HUES48 (cell line): ENCODE measurements around the gene NUP93.

Experiments used
- H3K27ac ChIP-seq: one replicate; pipeline ENCODE4 v1.7.0; 2013; ENCODE audit warnings: low read depth, low read length, inconsistent platforms
- H3K27me3 ChIP-seq: 2 replicates; pipeline ENCODE4 v1.6.1; 2013; ENCODE audit warnings: mild to moderate bottlenecking, low read length; ENCODE audit not compliant: control insufficient read depth, insufficient read depth
- H3K36me3 ChIP-seq: 2 replicates; pipeline ENCODE4 v1.6.1; 2013; ENCODE audit warnings: low read length; ENCODE audit not compliant: control insufficient read depth, insufficient read depth
- H3K4me1 ChIP-seq: 2 replicates; pipeline ENCODE4 v1.6.1; 2013; ENCODE audit warnings: mild to moderate bottlenecking, low read length; ENCODE audit not compliant: control insufficient read depth, insufficient read depth
- H3K4me3 ChIP-seq: 2 replicates; pipeline ENCODE4 v1.5.1; 2013; ENCODE audit warnings: mild to moderate bottlenecking, low read depth, low read length
- H3K9ac ChIP-seq: 2 replicates; pipeline ENCODE4 v1.6.1; 2013; ENCODE audit warnings: mild to moderate bottlenecking, low read depth, low read length, moderate library complexity
- H3K9me3 ChIP-seq: 2 replicates; pipeline ENCODE4 v1.6.1; 2013; ENCODE audit warnings: low read length; ENCODE audit not compliant: control insufficient read depth, insufficient read depth

The NUP93 gene

GRCh38 chr16:56849690-56850680 is 120.1 kb downstream of the NUP93 start:
- H3K4me3 ChIP-seq: no peak overlapping the region
- no peak overlapping the region for H3K9ac ChIP-seq
- peaks cover 5% of the 10 kb centered on the region for H3K36me3 ChIP-seq
- H3K9me3 ChIP-seq: no peaks in the 10 kb centered on the region
- peaks cover 12% of the 10 kb centered on the region; the same call in 1 of the 2 replicates for H3K4me1 ChIP-seq
- no peaks in the 10 kb centered on the region for H3K27me3 ChIP-seq
- H3K27ac ChIP-seq: no peak overlapping the region

GRCh38 chr16:56851671-56852400 is 121.9 kb downstream of the NUP93 start:
- Histone ChIP-seq H3K4me3 (no peak overlapping the region), H3K27ac (peak overlapping the region; percentile 2), H3K9me3 (no peaks in the 10 kb centered on the region), H3K4me1 (peaks cover 12% of the 10 kb centered on the region; the same call in 1 of the 2 replicates), H3K27me3 (no peaks in the 10 kb centered on the region), H3K9ac (no peak overlapping the region), H3K36me3 (no peaks in the 10 kb centered on the region)

GRCh38 chr16:56852401-56852730 is 122.4 kb downstream of the NUP93 start:
- Histone ChIP-seq H3K4me3 (no peak overlapping the region), H3K9me3 (no peaks in the 10 kb centered on the region), H3K36me3 (no peaks in the 10 kb centered on the region), H3K27ac (no peak overlapping the region), H3K27me3 (no peaks in the 10 kb centered on the region), H3K4me1 (peaks cover 12% of the 10 kb centered on the region; the same call in 1 of the 2 replicates), H3K9ac (no peak overlapping the region)

- peaks cover 12% of the 10 kb centered on the region; the same call in 1 of the 2 replicates for H3K4me1 ChIP-seq
- H3K27me3 ChIP-seq: no peaks in the 10 kb centered on the region
- H3K4me3 ChIP-seq: no peak overlapping the region
- no peak overlapping the region for H3K9ac ChIP-seq
- no peaks in the 10 kb centered on the region for H3K9me3 ChIP-seq
- H3K36me3 ChIP-seq: no peaks in the 10 kb centered on the region
- H3K27ac ChIP-seq: no peak overlapping the region
Observed at GRCh38 chr16:56852968-56853367, 123.0 kb downstream of the NUP93 start.

GRCh38 chr16:56855201-56855600 is 125.3 kb downstream of the NUP93 start:
- no peak overlapping the region for H3K9ac ChIP-seq
- H3K4me1 ChIP-seq: peaks cover 9% of the 10 kb centered on the region; the same call in 1 of the 2 replicates
- H3K27me3 ChIP-seq: no peaks in the 10 kb centered on the region
- no peaks in the 10 kb centered on the region for H3K36me3 ChIP-seq
- H3K9me3 ChIP-seq: no peaks in the 10 kb centered on the region
- no peak overlapping the region for H3K4me3 ChIP-seq
- H3K27ac ChIP-seq: no peak overlapping the region

GRCh38 chr16:56855946-56856345 is 126.0 kb downstream of the NUP93 start:
- no peak overlapping the region for H3K9ac ChIP-seq
- no peaks in the 10 kb centered on the region for H3K9me3 ChIP-seq
- no peaks in the 10 kb centered on the region for H3K36me3 ChIP-seq
- H3K4me3 ChIP-seq: no peak overlapping the region
- no peak overlapping the region for H3K27ac ChIP-seq
- no peaks in the 10 kb centered on the region for H3K27me3 ChIP-seq
- H3K4me1 ChIP-seq: peaks cover 9% of the 10 kb centered on the region; the same call in 1 of the 2 replicates

GRCh38 chr16:56856876-56857447 is 127.0 kb downstream of the NUP93 start:
- Histone ChIP-seq H3K4me3 (no peak overlapping the region), H3K27ac (no peak overlapping the region), H3K36me3 (no peaks in the 10 kb centered on the region), H3K9me3 (no peaks in the 10 kb centered on the region), H3K4me1 (peaks cover 4% of the 10 kb centered on the region; the same call in 1 of the 2 replicates), H3K27me3 (no peaks in the 10 kb centered on the region), H3K9ac (no peak overlapping the region)

- no peaks in the 10 kb centered on the region for H3K36me3 ChIP-seq
- no peak overlapping the region for H3K9ac ChIP-seq
- no peaks in the 10 kb centered on the region for H3K27me3 ChIP-seq
- H3K4me1 ChIP-seq: no peaks in the 10 kb centered on the region
- H3K9me3 ChIP-seq: no peaks in the 10 kb centered on the region
- no peak overlapping the region for H3K4me3 ChIP-seq
- no peak overlapping the region for H3K27ac ChIP-seq
Observed at GRCh38 chr16:56858374-56858773, 128.4 kb downstream of the NUP93 start.

- Histone ChIP-seq H3K27ac (no peak overlapping the region), H3K9ac (no peak overlapping the region), H3K4me1 (no peaks in the 10 kb centered on the region)
Observed at GRCh38 chr16:56859636-56860035, 129.7 kb downstream of the NUP93 start.

GRCh38 chr16:56860226-56861020 is 130.5 kb downstream of the NUP93 start:
- Histone ChIP-seq H3K4me1 (no peaks in the 10 kb centered on the region), H3K27ac (no peak overlapping the region), H3K27me3 (no peaks in the 10 kb centered on the region), H3K9ac (no peak overlapping the region), H3K36me3 (no peaks in the 10 kb centered on the region), H3K9me3 (no peaks in the 10 kb centered on the region), H3K4me3 (no peak overlapping the region)

More at GRCh38 chr16:56859636-56860035, 129.7 kb downstream of the NUP93 start:
- H3K9me3 ChIP-seq: no peaks in the 10 kb centered on the region
- no peak overlapping the region for H3K4me3 ChIP-seq
- no peaks in the 10 kb centered on the region for H3K36me3 ChIP-seq
- no peaks in the 10 kb centered on the region for H3K27me3 ChIP-seq
